K562 (cell line): ENCODE measurements around the gene ALDH7A1. TPM values are rescaled to one million over a fixed set of nuclear protein-coding genes. Genes with fewer than 3 reads are reported as not detected.
"Not testable (repeated sequence)": the region's sequence is repeated elsewhere in the genome, so short reads cannot be mapped to it uniquely, and the experiment has no call there.

Experiments
- ATAC-seq: fragments of 200-7000 bp; cut with Tn5 transposase; 3 replicates; pipeline ENCODE4 v1.9.1; 2020; ENCODE audit warnings: moderate library complexity
- BruUV-seq: library from RNA; stranded (reverse); fragments of 400-500 nt; replicated peaks from 2 replicates; lab custom pipeline; 2021; lab: Mats Ljungman, UMichigan
- CTCF ChIA-PET: fragments of 300-600 bp; formaldehyde crosslinking; extraction: SDS; loops from one replicate; lab custom pipeline; 2021; ENCODE audit warnings: low intra/inter-chr PET ratio; lab: Yijun Ruan, JAX
- POLR2A ChIA-PET: fragments of 300-600, 350-650 bp; sonication (Branson Sonifier 250); formaldehyde crosslinking; extraction: SDS; loops from one replicate; lab custom pipeline; 2021; ENCODE audit warnings: antibody characterized with exemption, inconsistent platforms; lab: Yijun Ruan, JAX
- DNase-seq, 4 experiments: peaks; one replicate each; pipeline versions ENCODE4 v3.0.0 to v3.0.0-alpha.2; 2011 to 2018; ENCODE audit warnings: low spot score in 3 of 4, mixed read lengths in 3 of 4; ENCODE audit errors: extremely low read depth in 1 of 4
- FAIRE-seq: peaks from 2 replicates; lab custom pipeline; 2011; peaks lifted over from hg19 to GRCh38; lab: Jason Lieb, UNC
- H2AFZ ChIP-seq: 2 replicates; pipeline ENCODE4 v1.6.0; 2011; ENCODE audit warnings: low read depth, low read length, control low read depth, inconsistent platforms
- H3K27ac ChIP-seq: fragments of 200-600 bp; 3 replicates; pipeline ENCODE4 v1.8.0; 2011; ENCODE audit warnings: low read depth, mild to moderate bottlenecking, control low read depth, inconsistent platforms, low read length, moderate library complexity, mixed read lengths; ENCODE audit errors: extremely low read depth
- H3K27me3 ChIP-seq, 2 experiments: fragments of 300-600 bp in 1 of 2; 2 replicates in 1 of 2; 3 replicates in 1 of 2; pipeline versions ENCODE4 v1.6.0 to v1.8.0; 2011; ENCODE audit warnings: inconsistent platforms in 2 of 2, low read length in 2 of 2, mild to moderate bottlenecking in 1 of 2, mixed read lengths in 1 of 2, moderate library complexity in 1 of 2; ENCODE audit not compliant: control insufficient read depth in 2 of 2, insufficient read depth in 2 of 2
- H3K36me3 ChIP-seq: fragments of 300-600 bp; 3 replicates; pipeline ENCODE4 v1.8.0; 2011; ENCODE audit warnings: mild to moderate bottlenecking, low read length, inconsistent platforms; ENCODE audit not compliant: control insufficient read depth, insufficient read depth
- H3K4me1 ChIP-seq, 2 experiments: fragments of 200-600 bp in 1 of 2; replicated peaks in 1 of 2; 2 replicates in 1 of 2; 3 replicates in 1 of 2; pipeline versions ENCODE4 v1.5.1 to v1.8.0; 2011; ENCODE audit warnings: inconsistent platforms in 2 of 2, low read length in 2 of 2, mild to moderate bottlenecking in 1 of 2, mixed read lengths in 1 of 2, moderate library complexity in 1 of 2; ENCODE audit not compliant: control insufficient read depth in 2 of 2, insufficient read depth in 2 of 2
- H3K4me2 ChIP-seq: 2 replicates; pipeline ENCODE4 v1.6.1; 2011; ENCODE audit warnings: low read length, control low read depth, inconsistent platforms, mixed read lengths; ENCODE audit not compliant: insufficient read depth
- H3K4me3 ChIP-seq: fragments of 200-600 bp; sonication (generic), shearing (Covaris generic); 2 replicates; pipeline ENCODE4 v1.5.1; 2016; ENCODE audit warnings: control low read depth, inconsistent platforms
- H3K79me2 ChIP-seq: fragments of 200-600 bp; 3 replicates; pipeline ENCODE4 v1.8.0; 2011; ENCODE audit warnings: low read length, inconsistent platforms; ENCODE audit not compliant: control insufficient read depth, insufficient read depth
- H3K9ac ChIP-seq, 2 experiments: 2 replicates each; pipeline versions ENCODE4 v1.6.0 to v1.6.1; 2011; ENCODE audit warnings: low read depth in 2 of 2, low read length in 2 of 2, control low read depth in 1 of 2, inconsistent platforms in 1 of 2, mild to moderate bottlenecking in 1 of 2, mixed read lengths in 1 of 2; ENCODE audit not compliant: insufficient read depth in 1 of 2
- H3K9me1 ChIP-seq: one replicate; pipeline ENCODE4 v1.6.0; 2011; ENCODE audit warnings: inconsistent platforms, mild to moderate bottlenecking, low read length, moderate library complexity; ENCODE audit not compliant: control insufficient read depth, insufficient read depth
- H3K9me3 ChIP-seq: replicated peaks from 2 replicates; pipeline ENCODE4 v1.5.1; 2011; ENCODE audit warnings: low read depth, low read length, inconsistent platforms; ENCODE audit not compliant: control insufficient read depth, insufficient read depth
- H4K20me1 ChIP-seq: replicated peaks from 2 replicates; pipeline ENCODE4 v1.6.1; 2011; ENCODE audit warnings: low read length, inconsistent platforms, mixed read lengths; ENCODE audit not compliant: control insufficient read depth, insufficient read depth
- BCOR ChIP-seq: fragments of 450-650 bp; IDR thresholded peaks from 2 replicates; pipeline ENCODE4 v1.6.1; 2016
- CBFA2T3 ChIP-seq: fragments of 450-650 bp; IDR thresholded peaks from 2 replicates; pipeline ENCODE4 v1.6.1; 2017
- CTBP1 ChIP-seq: fragments of 450-650 bp; IDR thresholded peaks from 2 replicates; pipeline ENCODE4 v1.6.1; 2016; ENCODE audit warnings: borderline replicate concordance
- DPF2 ChIP-seq: fragments of 450-650 bp; IDR thresholded peaks from 2 replicates; pipeline ENCODE4 v1.6.1; 2016
- GATA2 ChIP-seq: sonication (generic); formaldehyde crosslinking; IDR thresholded peaks from 2 replicates; pipeline ENCODE4 v1.4.0; 2020; ENCODE audit warnings: mild to moderate bottlenecking, missing genetic modification reagents
- GTF2E2 ChIP-seq: fragments of 200-800 bp; sonication (Bioruptor generic); IDR thresholded peaks from 2 replicates; pipeline ENCODE4 v1.6.1; 2016; ENCODE audit warnings: missing genetic modification characterization, missing compliant biosample characterization
- JUND ChIP-seq, 2 experiments: IDR thresholded peaks; 2 replicates in 1 of 2; 3 replicates in 1 of 2; pipeline ENCODE4 v1.6.1; 2011; ENCODE audit warnings: borderline replicate concordance in 2 of 2, low read depth in 2 of 2, low read length in 2 of 2, improper control_type of control experiment in 1 of 2, missing biosample characterization in 1 of 2, missing genetic modification characterization in 1 of 2, missing genetic modification reagents in 1 of 2
- KDM1A ChIP-seq, 2 experiments: fragments of 450-650 bp; IDR thresholded peaks; 2 replicates each; pipeline ENCODE4 v1.6.1; 2016; ENCODE audit warnings: mild to moderate bottlenecking in 2 of 2
- KLF16 ChIP-seq: IDR thresholded peaks from 2 replicates; pipeline ENCODE4 v1.6.1; 2016; ENCODE audit warnings: antibody characterized with exemption
- LEF1 ChIP-seq: fragments of 450-650 bp; IDR thresholded peaks from 2 replicates; pipeline ENCODE4 v1.6.1; 2016; ENCODE audit warnings: mild to moderate bottlenecking
- MAZ ChIP-seq, 2 experiments: fragments of 450-650 bp in 1 of 2; sonication (generic) in 1 of 2; formaldehyde crosslinking; IDR thresholded peaks in 1 of 2; conservative IDR thresholded peaks in 1 of 2; 2 replicates each; pipeline versions ENCODE4 v1.4.0 to v1.5.0; 2020; ENCODE audit warnings: mild to moderate bottlenecking in 1 of 2, missing genetic modification reagents in 1 of 2
- NCOA1 ChIP-seq: fragments of 450-650 bp; IDR thresholded peaks from 2 replicates; pipeline ENCODE4 v1.6.1; 2016; ENCODE audit warnings: low read depth
- RUNX1 ChIP-seq: sonication (generic); IDR thresholded peaks from 2 replicates; pipeline ENCODE4 v1.6.1; 2016; ENCODE audit warnings: antibody characterized with exemption, low read depth
- SRSF1 ChIP-seq: fragments of 200-400 bp; formaldehyde crosslinking; IDR thresholded peaks from 2 replicates; pipeline ENCODE4 v1.6.1; 2017; ENCODE audit warnings: mild to moderate bottlenecking, low read depth, low read length, moderate library complexity
- TEAD4 ChIP-seq, 2 experiments: sonication (generic) in 1 of 2; formaldehyde crosslinking in 1 of 2; IDR thresholded peaks; 2 replicates each; pipeline versions ENCODE4 v1.6.1 to v1.8.0; 2012 to 2022; ENCODE audit warnings: borderline replicate concordance in 1 of 2, inconsistent platforms in 1 of 2, low read length in 1 of 2, mild to moderate bottlenecking in 1 of 2, missing genetic modification reagents in 1 of 2
- TFAP4 ChIP-seq: sonication (generic); formaldehyde crosslinking; IDR thresholded peaks from 2 replicates; pipeline ENCODE4 v1.8.0; 2022; ENCODE audit warnings: missing genetic modification reagents, mild to moderate bottlenecking, moderate library complexity, borderline replicate concordance
- TFE3 ChIP-seq: fragments of 450-650 bp; formaldehyde crosslinking; IDR thresholded peaks from 2 replicates; pipeline ENCODE4 v1.4.0; 2020; ENCODE audit warnings: mild to moderate bottlenecking, mixed read lengths
- ZEB2 ChIP-seq: fragments of 450-650 bp; IDR thresholded peaks from 2 replicates; pipeline ENCODE4 v1.6.1; 2016
- ZNF239 ChIP-seq: fragments of 250-450 bp; sonication (Bioruptor Pico); IDR thresholded peaks from 2 replicates; pipeline ENCODE4 v1.4.0; 2020; ENCODE audit warnings: mild to moderate bottlenecking
- ZNF408 ChIP-seq: fragments of 250-450 bp; sonication (Bioruptor Pico); IDR thresholded peaks from 2 replicates; pipeline ENCODE4 v1.4.0; 2020; ENCODE audit warnings: low read depth, mild to moderate bottlenecking, moderate library complexity
- WGBS: fragments of 100-300 bp; shearing (Covaris generic); methylation state at CpG from one replicate; pipeline ENCODE4 v1.1.6; 2016; ENCODE audit warnings: low coverage, mixed read lengths; ENCODE audit not compliant: insufficient coverage; ENCODE audit errors: missing lambda C conversion rate; 5-methylcytosine and 5-hydroxymethylcytosine counted together
- in situ Hi-C: fragments of 300-500 bp; cut with MboI; formaldehyde crosslinking; loops from 4 replicates; pipeline ENCODE4 v1.15.0; 2018; ENCODE audit warnings: inconsistent platforms, mixed read lengths
- intact Hi-C: fragments of 100-400 bp; cut with micrococcal nuclease; formaldehyde crosslinking; loops from 2 replicates; pipeline ENCODE4 v1.14.2; 2022
- polyA plus RNA-seq, 8 experiments: library from polyadenylated mRNA; depleted of rRNA in 4 of 8; stranded (reverse) in 5 of 8; unstranded in 3 of 8; fragments of >200 nt; fragmentation: Nextera tagmentation in 2 of 8; fragmentation: Illumina TruSeq in 1 of 8; extraction: Ambion mirVana in 2 of 8; extraction: Trizol in 1 of 8; gene quantifications; 2 replicates each; pipeline versions ENCODE4 v1.2.1 to v1.2.3, GENCODE V29; 2011 to 2014; ENCODE audit warnings: inconsistent platforms in 1 of 8, missing spikeins in 1 of 8
- total RNA-seq, 7 experiments: library from RNA; depleted of rRNA in 6 of 7; stranded (reverse); fragments of >200 nt in 6 of 7; fragmentation: Illumina TruSeq in 2 of 7; extraction: Trizol in 2 of 7; gene quantifications; 2 replicates each; pipeline versions ENCODE4 v1.2.1 to v1.2.3, GENCODE V29; 2011 to 2021; ENCODE audit warnings: low replicate concordance in 1 of 7

ALDH7A1 gene
- total and polyA plus RNA-seq, 9 of the 15 experiments (the other 6 are each of a cell fraction or from before 2014, with no cell fraction given): 0.04 to 0.49 TPM; not detected in 7

GRCh38 chr5:126519637-126520592 is 75.1 kb downstream of the ALDH7A1 start (continued):
- TF ChIP-seq CTBP1 (peak; percentile 79), GTF2E2 (tag) (no peak), KLF16 (0 out of 2 replicates have a peak, but pooled peaks have one; percentile 32), ZEB2 (peak; percentile 89), LEF1 (peak; percentile 76), BCOR (0 out of 2 replicates have a peak, but pooled peaks have one; percentile 11), MAZ (CRISPR knock-in tag; conservative IDR thresholded peaks at IDR 0.05 in 1 of 2, IDR thresholded peaks at IDR 0.05 in 1 of 2) (peak in 1 of 2 experiments; percentile 40; a peak in 1 of 4 replicates), ZNF408 (CRISPR knock-in tag) (no peak), TEAD4 (IDR thresholded peaks at IDR 0.05; ENCODE audit: low read length) (peak; percentile 84), TEAD4 (CRISPR knock-in tag; IDR thresholded peaks at IDR 0.05; ENCODE audit: borderline replicate concordance) (no peak), CBFA2T3 (peak; percentile 87), GATA2 (CRISPR knock-in tag) (no peak), TFE3 (CRISPR knock-in tag) (no peak), SRSF1 (no peak), ZNF239 (CRISPR knock-in tag) (no peak), DPF2 (peak; percentile 81; the same call in 1 of the 2 replicates), JUND (IDR thresholded peaks at IDR 0.05; ENCODE audit: borderline replicate concordance, low read depth, low read length) (peak; percentile 30; the same call in 1 of the 2 replicates), JUND (tag; IDR thresholded peaks at IDR 0.05; ENCODE audit: borderline replicate concordance, low read depth, low read length) (no peak; the same call in 2 of the 3 replicates), NCOA1 (peak; percentile 54; the same call in 1 of the 2 replicates), RUNX1 (no peak), KDM1A (IDR thresholded peaks at IDR 0.05) (peak; percentile 86 to 92; a peak in 3 of 4 replicates), TFAP4 (peak; percentile 33; the same call in 1 of the 2 replicates)

- ATAC-seq, BruUV-seq: not testable (repeated sequence)
Measured at GRCh38 chr5:126519223-126519622, 75.8 kb downstream of the ALDH7A1 start.

More at GRCh38 chr5:126519223-126519622, 75.8 kb downstream of the ALDH7A1 start:
- H3K27ac ChIP-seq: peak overlapping the region; percentile 88; the same call in 1 of the 3 replicates
- H3K36me3 ChIP-seq, H3K27me3 ChIP-seq, CTCF ChIA-PET, H3K79me2 ChIP-seq, H3K9ac ChIP-seq, H3K9me3 ChIP-seq, FAIRE-seq, DNase-seq, H3K4me3 ChIP-seq, in situ Hi-C loops, H2AFZ ChIP-seq, H3K9me1 ChIP-seq, H4K20me1 ChIP-seq: not testable (repeated sequence)
- intact Hi-C loops: loop anchor here (10.0 kb wide), 1 partner anchor 1864 kb away; no protein-coding TSS in a partner anchor
- H3K4me2 ChIP-seq: peak overlapping the region; percentile 80; the same call in 1 of the 2 replicates
- H3K4me1 ChIP-seq: peaks cover 10 to 43% of the 10 kb centered on the region in 2 experiments
- POLR2A ChIA-PET: interaction anchor here (1.0 kb wide), 1 partner anchor 9 kb away, joined by 3 read pairs; no protein-coding TSS in a partner anchor
- WGBS: 82% methylated on average over 4 of the region's 4 CpGs
